IMR-90 (cell line): ENCODE measurements around the gene SLC30A7. TPM values are rescaled to one million over a fixed set of nuclear protein-coding genes. Genes with fewer than 3 reads are reported as not detected.

ENCODE experiments used
- ATAC-seq: fragments of 200-7000 bp; cut with Tn5 transposase; 2 replicates; pipeline ENCODE4 v1.9.1; 2020; ENCODE audit warnings: low read depth, mild to moderate bottlenecking, moderate library complexity
- BruUV-seq: library from RNA; stranded (reverse); fragments of 400-500 nt; replicated peaks from 2 replicates; lab custom pipeline; 2021; lab: Mats Ljungman, UMichigan
- CTCF ChIA-PET: fragments of 300-600 bp; formaldehyde crosslinking; extraction: SDS; loops from one replicate; lab custom pipeline; 2021; ENCODE audit warnings: antibody characterized with exemption; lab: Yijun Ruan, JAX
- POLR2A ChIA-PET: fragments of 300-600 bp; sonication (Branson Sonifier 250); formaldehyde crosslinking; loops from one replicate; lab custom pipeline; 2022; ENCODE audit warnings: antibody characterized with exemption; ENCODE audit not compliant: unreplicated experiment; lab: Charles Lee
- DNase-seq: peaks from one replicate; pipeline ENCODE4 v3.0.0; 2013
- H2AFZ ChIP-seq: replicated peaks from 2 replicates; pipeline ENCODE3; 2013; ENCODE audit warnings: low read length, mild to moderate bottlenecking; ENCODE audit not compliant: poor library complexity
- H2AK5ac ChIP-seq: 2 replicates; pipeline ENCODE4 v1.6.1; 2013; ENCODE audit warnings: low read depth, low read length, inconsistent platforms
- H2AK9ac ChIP-seq: replicated peaks from 2 replicates; pipeline ENCODE3; 2013; ENCODE audit warnings: mild to moderate bottlenecking, low read depth, low read length, moderate library complexity; ENCODE audit not compliant: poor library complexity
- H2BK120ac ChIP-seq: 2 replicates; pipeline ENCODE4 v1.6.1; 2013; ENCODE audit warnings: low read depth, low read length, inconsistent platforms
- H2BK15ac ChIP-seq: 3 replicates; pipeline ENCODE4 v1.6.1; 2013; ENCODE audit warnings: low read depth, low read length, inconsistent platforms
- H2BK20ac ChIP-seq: 2 replicates; pipeline ENCODE4 v1.6.1; 2013; ENCODE audit warnings: low read depth, mild to moderate bottlenecking, inconsistent platforms, low read length, moderate library complexity
- H2BK5ac ChIP-seq: 2 replicates; pipeline ENCODE4 v1.6.1; 2013; ENCODE audit warnings: mild to moderate bottlenecking, low read depth, low read length, inconsistent platforms; ENCODE audit not compliant: poor library complexity, severe bottlenecking
- H3K14ac ChIP-seq: replicated peaks from 2 replicates; pipeline ENCODE4 v1.6.1; 2013; ENCODE audit warnings: low read depth, low read length, inconsistent platforms
- H3K18ac ChIP-seq: 2 replicates; pipeline ENCODE4 v1.6.1; 2013; ENCODE audit warnings: low read depth, low read length, control low read depth
- H3K23ac ChIP-seq: 2 replicates; pipeline ENCODE4 v1.6.1; 2013; ENCODE audit warnings: low read depth, low read length, inconsistent platforms
- H3K27ac ChIP-seq: 2 replicates; pipeline ENCODE4 v1.5.1; 2013; ENCODE audit warnings: mild to moderate bottlenecking, control low read depth, low read length; ENCODE audit not compliant: insufficient read depth
- H3K27me3 ChIP-seq: 2 replicates; pipeline ENCODE4 v1.6.1; 2013; ENCODE audit warnings: low read length; ENCODE audit not compliant: control insufficient read depth, insufficient read depth
- H3K36me3 ChIP-seq: 2 replicates; pipeline ENCODE4 v1.6.1; 2013; ENCODE audit warnings: low read length, mixed read lengths; ENCODE audit not compliant: control insufficient read depth, insufficient read depth
- H3K4ac ChIP-seq: 2 replicates; pipeline ENCODE4 v1.6.1; 2013; ENCODE audit warnings: low read depth, low read length, inconsistent platforms
- H3K4me1 ChIP-seq: 2 replicates; pipeline ENCODE4 v1.6.1; 2013; ENCODE audit warnings: low read length, mixed read lengths; ENCODE audit not compliant: control insufficient read depth, insufficient read depth
- H3K4me2 ChIP-seq: 2 replicates; pipeline ENCODE4 v1.6.1; 2013; ENCODE audit warnings: low read depth, mild to moderate bottlenecking, control low read depth, low read length, moderate library complexity
- H3K4me3 ChIP-seq: 2 replicates; pipeline ENCODE4 v1.5.1; 2013; ENCODE audit warnings: low read depth, mild to moderate bottlenecking, control low read depth, low read length, moderate library complexity; ENCODE audit not compliant: insufficient read depth
- H3K56ac ChIP-seq: 2 replicates; pipeline ENCODE4 v1.6.1; 2013; ENCODE audit warnings: low read length, inconsistent platforms; ENCODE audit not compliant: insufficient read depth; ENCODE audit errors: extremely low read depth
- H3K79me1 ChIP-seq, 2 experiments: 2 replicates each; pipeline ENCODE4 v1.6.1; 2013; ENCODE audit warnings: low read length in 2 of 2, inconsistent platforms in 1 of 2, low read depth in 1 of 2
- H3K9ac ChIP-seq: 2 replicates; pipeline ENCODE4 v1.6.1; 2013; ENCODE audit warnings: low read depth, low read length, control low read depth
- H3K9me1 ChIP-seq: 2 replicates; pipeline ENCODE4 v1.6.1; 2013; ENCODE audit warnings: low read length, inconsistent platforms; ENCODE audit not compliant: insufficient read depth
- H3K9me3 ChIP-seq: 2 replicates; pipeline ENCODE4 v1.6.1; 2013; ENCODE audit warnings: low read length; ENCODE audit not compliant: control insufficient read depth, insufficient read depth
- H4K20me1 ChIP-seq: 2 replicates; pipeline ENCODE4 v1.6.1; 2013; ENCODE audit warnings: low read length, inconsistent platforms; ENCODE audit not compliant: insufficient read depth
- H4K5ac ChIP-seq: 2 replicates; pipeline ENCODE4 v1.6.1; 2013; ENCODE audit warnings: mild to moderate bottlenecking, low read depth, low read length, control low read depth
- H4K8ac ChIP-seq, 2 experiments: 2 replicates each; pipeline ENCODE4 v1.6.1; 2013; ENCODE audit warnings: low read depth in 2 of 2, low read length in 2 of 2, control low read depth in 1 of 2, inconsistent platforms in 1 of 2
- H4K91ac ChIP-seq: 2 replicates; pipeline ENCODE4 v1.6.1; 2013; ENCODE audit warnings: low read depth, low read length, inconsistent platforms; ENCODE audit not compliant: insufficient read depth
- BHLHE40 ChIP-seq: fragments of 150-350 bp; IDR thresholded peaks from 2 replicates; pipeline ENCODE4 v1.6.1; 2016; ENCODE audit warnings: mild to moderate bottlenecking, low read depth, low read length
- CEBPB ChIP-seq: IDR thresholded peaks from 2 replicates; pipeline ENCODE4 v1.6.1; 2012; ENCODE audit warnings: low read depth, low read length, improper control_type of control experiment
- CHD1 ChIP-seq: IDR thresholded peaks from 2 replicates; pipeline ENCODE4 v1.6.1; 2012; ENCODE audit warnings: low read depth, low read length, improper control_type of control experiment
- FOS ChIP-seq: fragments of 150-350 bp; IDR thresholded peaks from 2 replicates; pipeline ENCODE4 v1.6.1; 2016; ENCODE audit warnings: low read depth, low read length
- MAFK ChIP-seq: IDR thresholded peaks from 2 replicates; pipeline ENCODE4 v1.6.1; 2012; ENCODE audit warnings: low read depth, low read length, improper control_type of control experiment
- MAZ ChIP-seq: IDR thresholded peaks from 2 replicates; pipeline ENCODE4 v1.6.1; 2012; ENCODE audit warnings: low read depth, mild to moderate bottlenecking, low read length, improper control_type of control experiment, moderate library complexity, borderline replicate concordance
- MXI1 ChIP-seq: IDR thresholded peaks from 2 replicates; pipeline ENCODE4 v1.6.1; 2012; ENCODE audit warnings: low read depth, mild to moderate bottlenecking, low read length, moderate library complexity, borderline replicate concordance
- NFE2L2 ChIP-seq: fragments of 150-350 bp; IDR thresholded peaks from 2 replicates; pipeline ENCODE4 v1.6.1; 2016; ENCODE audit warnings: low read depth, mild to moderate bottlenecking, low read length
- POLR2A ChIP-seq: IDR thresholded peaks from 2 replicates; pipeline ENCODE4 v1.6.1; 2012; ENCODE audit warnings: mild to moderate bottlenecking, low read depth, low read length
- RAD21 ChIP-seq: IDR thresholded peaks from 2 replicates; pipeline ENCODE4 v1.6.1; 2012; ENCODE audit warnings: low read length, improper control_type of control experiment
- RCOR1 ChIP-seq: IDR thresholded peaks from 2 replicates; pipeline ENCODE4 v1.6.1; 2012; ENCODE audit warnings: mild to moderate bottlenecking, low read length, improper control_type of control experiment; ENCODE audit not compliant: insufficient replicate concordance
- RFX5 ChIP-seq: IDR thresholded peaks from 2 replicates; pipeline ENCODE4 v1.8.0; 2012; ENCODE audit warnings: low read depth, mild to moderate bottlenecking, low read length, moderate library complexity
- SMC3 ChIP-seq: fragments of 150-350 bp; IDR thresholded peaks from 2 replicates; pipeline ENCODE4 v1.6.1; 2016; ENCODE audit warnings: low read depth, mild to moderate bottlenecking, antibody characterized with exemption, low read length, moderate library complexity
- dilution Hi-C: fragments of 300-500 bp; cut with HindIII; formaldehyde crosslinking; loops from one replicate; pipeline ENCODE4 v1.14.3; 2018; ENCODE audit warnings: low sequenced_read_pairs; ENCODE audit not compliant: unreplicated experiment
- in situ Hi-C: fragments of 300-500 bp; cut with MboI; formaldehyde crosslinking; loops from 3 replicates; pipeline ENCODE4 v1.14.3; 2019; ENCODE audit warnings: low sequenced_read_pairs, inconsistent platforms, mixed read lengths
- intact Hi-C: fragments of 100-400 bp; cut with micrococcal nuclease; formaldehyde crosslinking; loops from 2 replicates; pipeline ENCODE4 v1.10.0; 2022
- polyA plus RNA-seq, 3 experiments: library from polyadenylated mRNA; depleted of rRNA; stranded (reverse); fragments of >200 nt; gene quantifications; 2 replicates each; pipeline ENCODE4 v1.2.3, GENCODE V29; 2012; ENCODE audit warnings: low replicate concordance in 1 of 3
- total RNA-seq: library from RNA; depleted of rRNA; stranded (reverse); fragments of >200 nt; gene quantifications from 2 replicates; pipeline ENCODE4 v1.2.3, GENCODE V29; 2012
- TF ChIP-seq, protein P1 (sequence below): conservative IDR thresholded peaks from 2 replicates; pipeline ENCODE4 v1.5.1; 2012; ENCODE audit warnings: mild to moderate bottlenecking, low read depth, low read length, improper control_type of control experiment
- TF ChIP-seq, protein P2 (sequence below): fragments of 150-350 bp; IDR thresholded peaks from 2 replicates; pipeline ENCODE4 v1.6.1; 2017; ENCODE audit warnings: mild to moderate bottlenecking, antibody characterized with exemption, low read length, low read depth
- TF ChIP-seq, protein P3 (sequence below): fragments of 150-350 bp; IDR thresholded peaks from 2 replicates; pipeline ENCODE4 v1.6.1; 2016; ENCODE audit warnings: low read depth, mild to moderate bottlenecking, low read length, moderate library complexity, borderline replicate concordance

SLC30A7 gene
- total and polyA plus RNA-seq, 2 of the 4 experiments (the other 2 are of a cell fraction): 8.4 to 60.2 TPM

DNA sequence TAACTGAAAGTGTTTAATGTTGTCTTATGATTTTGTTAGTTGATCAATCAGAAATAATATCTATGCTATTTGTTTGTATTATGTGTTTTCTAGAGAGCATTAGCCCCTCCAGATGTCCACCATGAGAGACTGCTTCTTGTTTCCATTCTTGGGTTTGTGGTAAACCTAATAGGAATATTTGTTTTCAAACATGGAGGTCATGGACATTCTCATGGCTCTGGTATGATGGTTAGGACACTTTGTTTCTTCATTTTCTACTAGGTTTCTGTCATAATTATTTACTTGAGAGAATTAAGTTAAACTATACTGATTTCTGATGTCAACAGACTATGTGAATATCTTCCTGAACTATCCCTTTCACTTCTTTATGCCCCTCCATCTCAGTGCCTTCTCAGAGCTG is 16.1 kb downstream of the SLC30A7 start:
- Histone ChIP-seq H3K18ac (no peak overlapping the region), H3K9ac (no peak overlapping the region), H4K5ac (no peak overlapping the region), H2AK5ac (no peak overlapping the region), H2AFZ (no peak overlapping the region), H3K23ac (no peak overlapping the region), H3K27me3 (no peaks in the 10 kb centered on the region), H3K4me3 (no peak overlapping the region), H4K91ac (no peak overlapping the region), H2BK120ac (no peak overlapping the region), H2BK20ac (no peak overlapping the region), H3K36me3 (peaks cover 11% of the 10 kb centered on the region), H3K14ac (no peak overlapping the region), H3K27ac (no peak overlapping the region), H3K4me1 (peaks cover 6% of the 10 kb centered on the region), H2BK15ac (no peak overlapping the region), H3K9me1 (peaks cover 3% of the 10 kb centered on the region; the same call in 1 of the 2 replicates), H4K20me1 (no peaks in the 10 kb centered on the region), H2AK9ac (no peak overlapping the region), H3K9me3 (no peaks in the 10 kb centered on the region), H3K4ac (no peak overlapping the region), H4K8ac (no peak overlapping the region), H3K56ac (no peak overlapping the region), H3K79me1 (peaks cover 3 to 7% of the 10 kb centered on the region in 2 experiments; a peak in 2 of 4 replicates), H2BK5ac (peak overlapping the region; percentile 63), H3K4me2 (no peak overlapping the region)
- no peak for TF ChIP-seq NFE2L2
- TF ChIP-seq CHD1: no peak
- TF ChIP-seq BHLHE40: no peak
- no peak for TF ChIP-seq CEBPB
- TF ChIP-seq, protein P1, sequence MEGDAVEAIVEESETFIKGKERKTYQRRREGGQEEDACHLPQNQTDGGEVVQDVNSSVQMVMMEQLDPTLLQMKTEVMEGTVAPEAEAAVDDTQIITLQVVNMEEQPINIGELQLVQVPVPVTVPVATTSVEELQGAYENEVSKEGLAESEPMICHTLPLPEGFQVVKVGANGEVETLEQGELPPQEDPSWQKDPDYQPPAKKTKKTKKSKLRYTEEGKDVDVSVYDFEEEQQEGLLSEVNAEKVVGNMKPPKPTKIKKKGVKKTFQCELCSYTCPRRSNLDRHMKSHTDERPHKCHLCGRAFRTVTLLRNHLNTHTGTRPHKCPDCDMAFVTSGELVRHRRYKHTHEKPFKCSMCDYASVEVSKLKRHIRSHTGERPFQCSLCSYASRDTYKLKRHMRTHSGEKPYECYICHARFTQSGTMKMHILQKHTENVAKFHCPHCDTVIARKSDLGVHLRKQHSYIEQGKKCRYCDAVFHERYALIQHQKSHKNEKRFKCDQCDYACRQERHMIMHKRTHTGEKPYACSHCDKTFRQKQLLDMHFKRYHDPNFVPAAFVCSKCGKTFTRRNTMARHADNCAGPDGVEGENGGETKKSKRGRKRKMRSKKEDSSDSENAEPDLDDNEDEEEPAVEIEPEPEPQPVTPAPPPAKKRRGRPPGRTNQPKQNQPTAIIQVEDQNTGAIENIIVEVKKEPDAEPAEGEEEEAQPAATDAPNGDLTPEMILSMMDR: no peak
- no peak for TF ChIP-seq POLR2A
- no peak for TF ChIP-seq MAZ
- TF ChIP-seq RAD21: no peak
- no peak for TF ChIP-seq RCOR1
- TF ChIP-seq SMC3: no peak
- TF ChIP-seq, protein P2, sequence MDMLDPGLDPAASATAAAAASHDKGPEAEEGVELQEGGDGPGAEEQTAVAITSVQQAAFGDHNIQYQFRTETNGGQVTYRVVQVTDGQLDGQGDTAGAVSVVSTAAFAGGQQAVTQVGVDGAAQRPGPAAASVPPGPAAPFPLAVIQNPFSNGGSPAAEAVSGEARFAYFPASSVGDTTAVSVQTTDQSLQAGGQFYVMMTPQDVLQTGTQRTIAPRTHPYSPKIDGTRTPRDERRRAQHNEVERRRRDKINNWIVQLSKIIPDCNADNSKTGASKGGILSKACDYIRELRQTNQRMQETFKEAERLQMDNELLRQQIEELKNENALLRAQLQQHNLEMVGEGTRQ: no peak
- no peak for TF ChIP-seq RFX5
- no peak for TF ChIP-seq MAFK
- TF ChIP-seq MXI1: no peak
- TF ChIP-seq, protein P3, sequence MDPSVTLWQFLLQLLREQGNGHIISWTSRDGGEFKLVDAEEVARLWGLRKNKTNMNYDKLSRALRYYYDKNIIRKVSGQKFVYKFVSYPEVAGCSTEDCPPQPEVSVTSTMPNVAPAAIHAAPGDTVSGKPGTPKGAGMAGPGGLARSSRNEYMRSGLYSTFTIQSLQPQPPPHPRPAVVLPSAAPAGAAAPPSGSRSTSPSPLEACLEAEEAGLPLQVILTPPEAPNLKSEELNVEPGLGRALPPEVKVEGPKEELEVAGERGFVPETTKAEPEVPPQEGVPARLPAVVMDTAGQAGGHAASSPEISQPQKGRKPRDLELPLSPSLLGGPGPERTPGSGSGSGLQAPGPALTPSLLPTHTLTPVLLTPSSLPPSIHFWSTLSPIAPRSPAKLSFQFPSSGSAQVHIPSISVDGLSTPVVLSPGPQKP: no peak
- TF ChIP-seq FOS: no peak
- in situ Hi-C loops: no loop called here
- DNase-seq (peak; percentile 37), ATAC-seq (peak; percentile 64)
- no TSS peak for BruUV-seq
- POLR2A ChIA-PET: no interaction called here
- intact Hi-C loops: no loop called here
- dilution Hi-C loops: no loop called here
- CTCF ChIA-PET: interaction anchor here (0.7 kb wide), 1 partner anchor 326 kb away, joined by 3 read pairs; no protein-coding TSS in a partner anchor
